K562 (cell line): ENCODE data around the gene DUSP16. TPM values are rescaled to one million over a fixed set of nuclear protein-coding genes. Genes with fewer than 3 reads are reported as not detected.

Experiments
- ATAC-seq: fragments of 200-7000 bp; cut with Tn5 transposase; 3 replicates; pipeline ENCODE4 v1.9.1; 2020; ENCODE audit warnings: moderate library complexity
- BruUV-seq: library from RNA; stranded (reverse); fragments of 400-500 nt; replicated peaks from 2 replicates; lab custom pipeline; 2021; lab: Mats Ljungman, UMichigan
- CTCF ChIA-PET: fragments of 300-600 bp; formaldehyde crosslinking; extraction: SDS; loops from one replicate; lab custom pipeline; 2021; ENCODE audit warnings: low intra/inter-chr PET ratio; lab: Yijun Ruan, JAX
- POLR2A ChIA-PET: fragments of 300-600, 350-650 bp; sonication (Branson Sonifier 250); formaldehyde crosslinking; extraction: SDS; loops from one replicate; lab custom pipeline; 2021; ENCODE audit warnings: antibody characterized with exemption, inconsistent platforms; lab: Yijun Ruan, JAX
- DNase-seq, 4 experiments: peaks; one replicate each; pipeline versions ENCODE4 v3.0.0 to v3.0.0-alpha.2; 2011 to 2018; ENCODE audit warnings: low spot score in 3 of 4, mixed read lengths in 3 of 4; ENCODE audit errors: extremely low read depth in 1 of 4
- FAIRE-seq: peaks from 2 replicates; lab custom pipeline; 2011; peaks lifted over from hg19 to GRCh38; lab: Jason Lieb, UNC
- H2AFZ ChIP-seq: 2 replicates; pipeline ENCODE4 v1.6.0; 2011; ENCODE audit warnings: low read depth, low read length, control low read depth, inconsistent platforms
- H3K27ac ChIP-seq: fragments of 200-600 bp; 3 replicates; pipeline ENCODE4 v1.8.0; 2011; ENCODE audit warnings: low read depth, mild to moderate bottlenecking, control low read depth, inconsistent platforms, low read length, moderate library complexity, mixed read lengths; ENCODE audit errors: extremely low read depth
- H3K27me3 ChIP-seq, 2 experiments: fragments of 300-600 bp in 1 of 2; 2 replicates in 1 of 2; 3 replicates in 1 of 2; pipeline versions ENCODE4 v1.6.0 to v1.8.0; 2011; ENCODE audit warnings: inconsistent platforms in 2 of 2, low read length in 2 of 2, mild to moderate bottlenecking in 1 of 2, mixed read lengths in 1 of 2, moderate library complexity in 1 of 2; ENCODE audit not compliant: control insufficient read depth in 2 of 2, insufficient read depth in 2 of 2
- H3K36me3 ChIP-seq: fragments of 300-600 bp; 3 replicates; pipeline ENCODE4 v1.8.0; 2011; ENCODE audit warnings: mild to moderate bottlenecking, low read length, inconsistent platforms; ENCODE audit not compliant: control insufficient read depth, insufficient read depth
- H3K4me1 ChIP-seq, 2 experiments: fragments of 200-600 bp in 1 of 2; replicated peaks in 1 of 2; 2 replicates in 1 of 2; 3 replicates in 1 of 2; pipeline versions ENCODE4 v1.5.1 to v1.8.0; 2011; ENCODE audit warnings: inconsistent platforms in 2 of 2, low read length in 2 of 2, mild to moderate bottlenecking in 1 of 2, mixed read lengths in 1 of 2, moderate library complexity in 1 of 2; ENCODE audit not compliant: control insufficient read depth in 2 of 2, insufficient read depth in 2 of 2
- H3K4me2 ChIP-seq: 2 replicates; pipeline ENCODE4 v1.6.1; 2011; ENCODE audit warnings: low read length, control low read depth, inconsistent platforms, mixed read lengths; ENCODE audit not compliant: insufficient read depth
- H3K4me3 ChIP-seq: fragments of 200-600 bp; sonication (generic), shearing (Covaris generic); 2 replicates; pipeline ENCODE4 v1.5.1; 2016; ENCODE audit warnings: control low read depth, inconsistent platforms
- H3K79me2 ChIP-seq: fragments of 200-600 bp; 3 replicates; pipeline ENCODE4 v1.8.0; 2011; ENCODE audit warnings: low read length, inconsistent platforms; ENCODE audit not compliant: control insufficient read depth, insufficient read depth
- H3K9ac ChIP-seq, 2 experiments: 2 replicates each; pipeline versions ENCODE4 v1.6.0 to v1.6.1; 2011; ENCODE audit warnings: low read depth in 2 of 2, low read length in 2 of 2, control low read depth in 1 of 2, inconsistent platforms in 1 of 2, mild to moderate bottlenecking in 1 of 2, mixed read lengths in 1 of 2; ENCODE audit not compliant: insufficient read depth in 1 of 2
- H3K9me1 ChIP-seq: one replicate; pipeline ENCODE4 v1.6.0; 2011; ENCODE audit warnings: inconsistent platforms, mild to moderate bottlenecking, low read length, moderate library complexity; ENCODE audit not compliant: control insufficient read depth, insufficient read depth
- H3K9me3 ChIP-seq: replicated peaks from 2 replicates; pipeline ENCODE4 v1.5.1; 2011; ENCODE audit warnings: low read depth, low read length, inconsistent platforms; ENCODE audit not compliant: control insufficient read depth, insufficient read depth
- H4K20me1 ChIP-seq: replicated peaks from 2 replicates; pipeline ENCODE4 v1.6.1; 2011; ENCODE audit warnings: low read length, inconsistent platforms, mixed read lengths; ENCODE audit not compliant: control insufficient read depth, insufficient read depth
- DPF2 ChIP-seq: fragments of 450-650 bp; IDR thresholded peaks from 2 replicates; pipeline ENCODE4 v1.6.1; 2016
- ETV1 ChIP-seq: fragments of 450-650 bp; conservative IDR thresholded peaks from 2 replicates; pipeline ENCODE4 v1.6.1; 2016; ENCODE audit warnings: missing genetic modification characterization, control low read depth, low read depth, missing compliant biosample characterization
- PHF8 ChIP-seq: fragments of 200-600 bp; sonication (generic); IDR thresholded peaks from 2 replicates; pipeline ENCODE4 v1.6.1; 2012; ENCODE audit warnings: mixed run types, mild to moderate bottlenecking, inconsistent platforms, low read length, moderate library complexity, borderline replicate concordance
- ZNF740 ChIP-seq, 3 experiments: fragments of 200-800 bp in 1 of 3; sonication (Bioruptor generic) in 1 of 3; sonication (generic) in 1 of 3; formaldehyde crosslinking in 1 of 3; IDR thresholded peaks; 2 replicates each; pipeline versions ENCODE4 v1.6.1 to v1.8.0; 2016 to 2022; ENCODE audit warnings: mild to moderate bottlenecking in 2 of 3, missing compliant biosample characterization in 2 of 3, missing genetic modification characterization in 2 of 3, missing genetic modification reagents in 1 of 3
- WGBS: fragments of 100-300 bp; shearing (Covaris generic); methylation state at CpG from one replicate; pipeline ENCODE4 v1.1.6; 2016; ENCODE audit warnings: low coverage, mixed read lengths; ENCODE audit not compliant: insufficient coverage; ENCODE audit errors: missing lambda C conversion rate; 5-methylcytosine and 5-hydroxymethylcytosine counted together
- in situ Hi-C: fragments of 300-500 bp; cut with MboI; formaldehyde crosslinking; loops from 4 replicates; pipeline ENCODE4 v1.15.0; 2018; ENCODE audit warnings: inconsistent platforms, mixed read lengths
- intact Hi-C: fragments of 100-400 bp; cut with micrococcal nuclease; formaldehyde crosslinking; loops from 2 replicates; pipeline ENCODE4 v1.14.2; 2022
- polyA plus RNA-seq, 8 experiments: library from polyadenylated mRNA; depleted of rRNA in 4 of 8; stranded (reverse) in 5 of 8; unstranded in 3 of 8; fragments of >200 nt; fragmentation: Nextera tagmentation in 2 of 8; fragmentation: Illumina TruSeq in 1 of 8; extraction: Ambion mirVana in 2 of 8; extraction: Trizol in 1 of 8; gene quantifications; 2 replicates each; pipeline versions ENCODE4 v1.2.1 to v1.2.3, GENCODE V29; 2011 to 2014; ENCODE audit warnings: inconsistent platforms in 1 of 8, missing spikeins in 1 of 8
- total RNA-seq, 7 experiments: library from RNA; depleted of rRNA in 6 of 7; stranded (reverse); fragments of >200 nt in 6 of 7; fragmentation: Illumina TruSeq in 2 of 7; extraction: Trizol in 2 of 7; gene quantifications; 2 replicates each; pipeline versions ENCODE4 v1.2.1 to v1.2.3, GENCODE V29; 2011 to 2021; ENCODE audit warnings: low replicate concordance in 1 of 7

Gene DUSP16
- total and polyA plus RNA-seq, 9 of the 15 experiments (the other 6 are each of a cell fraction or from before 2014, with no cell fraction given) = 0.70 to 12.3 (median 5.7) TPM

- no peak for TF ChIP-seq ZNF740 (CRISPR knock-in tag; IDR thresholded peaks at IDR 0.05)
- no peak for TF ChIP-seq ZNF740 (tag; IDR thresholded peaks at IDR 0.05)
- TF ChIP-seq DPF2 = no peak
- TF ChIP-seq PHF8 = no peak
Observed at GRCh38 chr12:12480074-12480473, 82.6 kb downstream of the DUSP16 start (continued).

DNA sequence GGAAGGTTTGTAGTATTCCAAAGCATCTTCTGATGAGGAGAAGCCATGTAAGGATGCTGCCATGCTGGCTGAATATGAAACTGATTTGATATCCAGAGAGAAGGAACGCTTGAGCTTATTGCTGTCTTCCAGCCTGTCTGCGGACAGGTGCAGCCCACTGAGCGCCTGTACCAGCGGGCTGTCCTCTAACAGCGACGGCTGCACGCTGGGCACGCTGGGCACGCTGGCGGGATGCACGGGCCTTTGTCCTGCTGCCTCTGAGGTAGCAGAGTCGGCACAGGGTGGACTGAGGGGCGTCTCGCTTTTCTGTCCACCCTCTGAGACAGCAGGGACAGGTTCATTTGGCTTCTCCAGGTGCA, 85.2 kb downstream of the DUSP16 start:
- H3K4me3 ChIP-seq = no peak overlapping the region
- peaks cover 6 to 16% of the 10 kb centered on the region in 2 experiments; a peak in 3 of 5 replicates for H3K4me1 ChIP-seq
- no peaks in the 10 kb centered on the region for H3K9me3 ChIP-seq
- peaks cover 8% of the 10 kb centered on the region for H4K20me1 ChIP-seq
- no peak overlapping the region for H3K27ac ChIP-seq
- ATAC-seq = no peak
- no peak for FAIRE-seq
- no peaks in the 10 kb centered on the region for H3K9me1 ChIP-seq
- H2AFZ ChIP-seq = no peak overlapping the region
- intact Hi-C loops = no loop called here
- H3K9ac ChIP-seq = no peak overlapping the region
- peaks cover 42% of the 10 kb centered on the region for H3K36me3 ChIP-seq
- no peaks in the 10 kb centered on the region for H3K27me3 ChIP-seq
- CTCF ChIA-PET = no interaction called here
- POLR2A ChIA-PET = interaction anchor here (1.2 kb wide), 1 partner anchor 12 kb away, joined by 6 read pairs; no protein-coding TSS in a partner anchor
- no peak overlapping the region for H3K4me2 ChIP-seq
- no peaks in the 10 kb centered on the region for H3K79me2 ChIP-seq
- TF ChIP-seq ETV1 = no peak
- in situ Hi-C loops = no loop called here
- no peak for DNase-seq
- WGBS = 94% methylated on average over 6 of the region's 14 CpGs
- no TSS peak for BruUV-seq
